AG09319 (cell line): ENCODE data around the gene PKD1.

ENCODE experiments used
- DNase-seq: peaks from one replicate; pipeline ENCODE4 v3.0.0-alpha.2; 2010; ENCODE audit warnings: low read depth; ENCODE audit errors: extremely low read depth
- CTCF ChIP-seq: IDR thresholded peaks from 2 replicates; pipeline ENCODE4 v1.5.1; 2011; ENCODE audit warnings: low read depth, mild to moderate bottlenecking, inconsistent platforms, low read length, moderate library complexity

Gene PKD1

GRCh38 chr16:2092256-2092620, 43.5 kb downstream of the PKD1 start:
- no peak for TF ChIP-seq CTCF
- no peak for DNase-seq

GRCh38 chr16:2091547-2092255, 44.0 kb downstream of the PKD1 start:
- TF ChIP-seq CTCF = no peak
- DNase-seq = no peak

GRCh38 chr16:2090777-2091546, 44.7 kb downstream of the PKD1 start:
- no peak for TF ChIP-seq CTCF
- no peak for DNase-seq

GRCh38 chr16:2090481-2090776, 45.3 kb downstream of the PKD1 start:
- no peak for DNase-seq

GRCh38 chr16:2089706-2090480, 45.8 kb downstream of the PKD1 start:
- no peak for DNase-seq
- TF ChIP-seq CTCF = no peak

More at GRCh38 chr16:2090481-2090776, 45.3 kb downstream of the PKD1 start:
- no peak for TF ChIP-seq CTCF

GRCh38 chr16:2088759-2089358, 46.8 kb downstream of the PKD1 start:
- DNase-seq = no peak
- no peak for TF ChIP-seq CTCF
